ENCODE data around the gene PLXND1. TPM values are rescaled to one million over a fixed set of nuclear protein-coding genes. Genes with fewer than 3 reads are reported as not detected.

Gene PLXND1
- total RNA-seq, 2 donors from 2014 or later: 73.1 to 83.2 TPM

DNA sequence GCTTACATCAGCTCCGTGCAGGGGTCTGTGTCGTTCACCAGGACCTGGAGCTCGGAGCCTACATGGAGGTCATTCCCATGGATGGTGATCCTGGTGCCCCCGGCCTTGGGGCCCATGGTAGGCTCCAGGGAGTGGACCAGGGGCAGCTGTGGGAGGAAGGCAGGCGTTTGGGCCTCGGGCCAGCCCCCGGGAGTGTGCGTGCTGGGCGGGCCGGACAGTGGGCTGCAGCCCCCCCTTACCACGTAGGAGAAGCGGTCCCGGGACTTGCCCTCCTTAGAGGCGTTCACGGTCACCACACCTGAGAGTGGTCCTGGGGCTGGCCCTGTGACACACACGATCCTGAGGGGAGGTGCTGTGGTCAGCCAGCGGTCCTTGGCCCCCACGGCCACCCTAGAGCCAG is 33.9 kb downstream of the PLXND1 start:
- H3K27ac Mint-ChIP-seq: no peak overlapping the region
- H3K9ac ChIP-seq (ENCODE audit: extremely low read depth, low read length, poor library complexity, severe bottlenecking): no peak overlapping the region
- WGBS, 2 experiments (ENCODE audit: insufficient coverage in 1 of 2, insufficient read length in 1 of 2): 93 to 95% methylated on average over 9 to 18 of the region's 18 CpGs

DNA sequence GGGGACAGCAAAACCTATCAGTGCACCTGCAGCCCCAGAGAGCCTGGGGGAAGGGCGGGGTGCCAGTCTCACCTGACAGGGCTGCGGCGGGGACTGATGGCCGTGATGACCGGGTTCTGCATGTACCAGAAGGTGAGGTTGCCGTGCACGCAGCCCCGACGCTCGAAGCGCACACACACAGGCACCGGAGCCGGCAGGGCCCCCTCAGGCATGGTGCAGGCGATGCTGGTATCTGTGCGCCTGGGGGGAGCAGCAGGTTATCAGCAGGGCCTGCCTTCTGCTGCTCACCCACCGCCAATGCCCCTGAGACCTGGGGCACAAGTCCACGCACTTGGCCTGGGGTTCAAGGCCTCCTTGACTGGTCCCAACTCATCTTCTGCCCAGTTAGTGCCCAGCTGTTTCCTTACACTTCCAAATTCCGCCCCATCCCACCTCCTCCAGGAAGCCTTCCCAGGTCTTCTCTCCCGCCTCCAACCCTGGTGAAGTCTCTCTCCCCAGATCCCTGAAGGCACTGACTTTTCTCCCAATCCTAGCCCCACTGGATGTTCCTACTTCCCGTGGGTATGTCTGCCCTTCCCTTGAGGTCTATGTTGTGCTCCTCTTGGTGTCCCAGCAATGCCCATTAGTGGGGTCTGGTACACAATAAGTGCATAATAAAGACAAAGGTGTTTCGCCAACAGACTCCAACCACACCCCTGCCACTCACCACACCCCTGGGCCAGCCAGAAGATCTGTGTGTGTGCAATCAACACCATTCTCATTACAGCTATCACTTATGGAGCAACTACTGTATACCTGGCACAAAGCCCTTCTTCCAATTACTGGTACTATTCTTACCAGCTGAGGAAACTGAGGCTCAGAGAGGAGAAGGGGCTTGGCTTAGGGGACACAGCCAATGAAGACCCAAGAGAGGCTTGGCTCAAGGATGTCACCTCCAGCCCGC is 34.6 kb downstream of the PLXND1 start:
- no peak overlapping the region for H3K9ac ChIP-seq (ENCODE audit: extremely low read depth, low read length, poor library complexity, severe bottlenecking)
- Mint-ChIP-seq H3K27ac (no peak overlapping the region), H3K9me3 (no peaks in the 10 kb centered on the region), H3K4me1 (peaks cover 13% of the 10 kb centered on the region), H3K4me3 (no peak overlapping the region), H3K27me3 (ENCODE audit: insufficient read depth) (no peaks in the 10 kb centered on the region), H3K36me3 (ENCODE audit: low read depth) (peaks cover 8% of the 10 kb centered on the region)
- H3K27ac ChIP-seq (ENCODE audit: low read depth, low read length): no peak overlapping the region
- no peaks in the 10 kb centered on the region for H3K27me3 ChIP-seq (ENCODE audit: control insufficient read depth, insufficient read depth, low read length, poor library complexity, severe bottlenecking)
- DNase-seq: no peak
- H3K4me3 ChIP-seq (ENCODE audit: low read length): no peak overlapping the region
- H3K4me1 ChIP-seq (ENCODE audit: control insufficient read depth, insufficient read depth, low read length): peaks cover 3% of the 10 kb centered on the region
- no peaks in the 10 kb centered on the region for H3K9me3 ChIP-seq (ENCODE audit: control insufficient read depth, low read length)
- H3K36me3 ChIP-seq (ENCODE audit: control insufficient read depth, insufficient read depth, low read length): no peaks in the 10 kb centered on the region
- 91 to 94% methylated on average over 9 to 22 of the region's 22 CpGs for WGBS, 2 experiments (ENCODE audit: insufficient coverage in 1 of 2, insufficient read length in 1 of 2)
- TF ChIP-seq, protein P1, sequence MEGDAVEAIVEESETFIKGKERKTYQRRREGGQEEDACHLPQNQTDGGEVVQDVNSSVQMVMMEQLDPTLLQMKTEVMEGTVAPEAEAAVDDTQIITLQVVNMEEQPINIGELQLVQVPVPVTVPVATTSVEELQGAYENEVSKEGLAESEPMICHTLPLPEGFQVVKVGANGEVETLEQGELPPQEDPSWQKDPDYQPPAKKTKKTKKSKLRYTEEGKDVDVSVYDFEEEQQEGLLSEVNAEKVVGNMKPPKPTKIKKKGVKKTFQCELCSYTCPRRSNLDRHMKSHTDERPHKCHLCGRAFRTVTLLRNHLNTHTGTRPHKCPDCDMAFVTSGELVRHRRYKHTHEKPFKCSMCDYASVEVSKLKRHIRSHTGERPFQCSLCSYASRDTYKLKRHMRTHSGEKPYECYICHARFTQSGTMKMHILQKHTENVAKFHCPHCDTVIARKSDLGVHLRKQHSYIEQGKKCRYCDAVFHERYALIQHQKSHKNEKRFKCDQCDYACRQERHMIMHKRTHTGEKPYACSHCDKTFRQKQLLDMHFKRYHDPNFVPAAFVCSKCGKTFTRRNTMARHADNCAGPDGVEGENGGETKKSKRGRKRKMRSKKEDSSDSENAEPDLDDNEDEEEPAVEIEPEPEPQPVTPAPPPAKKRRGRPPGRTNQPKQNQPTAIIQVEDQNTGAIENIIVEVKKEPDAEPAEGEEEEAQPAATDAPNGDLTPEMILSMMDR (conservative IDR thresholded peaks at IDR 0.05): no peak

More for the DNA sequence above, 33.9 kb downstream of the PLXND1 start:
- H3K9me3 ChIP-seq (ENCODE audit: control insufficient read depth, low read length): no peaks in the 10 kb centered on the region
- Mint-ChIP-seq H3K27me3 (ENCODE audit: insufficient read depth) (no peaks in the 10 kb centered on the region), H3K9me3 (no peaks in the 10 kb centered on the region), H3K4me3 (no peak overlapping the region), H3K4me1 (peaks cover 15% of the 10 kb centered on the region), H3K36me3 (ENCODE audit: low read depth) (peaks cover 5% of the 10 kb centered on the region)
- no peak for DNase-seq
- TF ChIP-seq, protein P1 (conservative IDR thresholded peaks at IDR 0.05): no peak
- H3K36me3 ChIP-seq (ENCODE audit: control insufficient read depth, insufficient read depth, low read length): no peaks in the 10 kb centered on the region
- H3K4me1 ChIP-seq (ENCODE audit: control insufficient read depth, insufficient read depth, low read length): peaks cover 3% of the 10 kb centered on the region
- H3K27me3 ChIP-seq (ENCODE audit: control insufficient read depth, insufficient read depth, low read length, poor library complexity, severe bottlenecking): no peaks in the 10 kb centered on the region
- H3K4me3 ChIP-seq (ENCODE audit: low read length): no peak overlapping the region
- H3K27ac ChIP-seq (ENCODE audit: low read depth, low read length): no peak overlapping the region

DNA sequence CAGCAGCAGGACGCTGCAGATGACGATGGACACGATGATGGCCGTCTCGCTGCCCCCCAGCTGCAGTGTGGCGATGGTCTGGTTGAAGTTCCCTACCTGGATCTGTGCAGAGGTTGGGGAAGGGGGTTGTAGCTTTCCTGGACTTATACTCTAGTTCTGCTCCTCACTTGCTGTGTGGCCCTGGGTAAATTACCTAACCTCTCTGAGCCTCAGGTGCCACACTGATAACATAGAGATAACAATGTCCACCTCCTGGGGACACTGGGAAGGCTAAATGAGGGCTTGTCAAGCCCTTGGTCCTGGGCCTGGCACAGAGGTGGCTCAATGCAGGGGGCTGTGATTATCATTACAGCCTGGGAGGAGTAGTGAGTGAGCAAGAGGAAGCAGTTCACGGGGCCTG is 36.6 kb downstream of the PLXND1 start:
- Mint-ChIP-seq H3K4me1 (no peaks in the 10 kb centered on the region), H3K9me3 (no peaks in the 10 kb centered on the region), H3K4me3 (no peak overlapping the region), H3K27ac (peak overlapping the region; percentile 62), H3K27me3 (ENCODE audit: insufficient read depth) (no peaks in the 10 kb centered on the region), H3K36me3 (ENCODE audit: low read depth) (peaks cover 9% of the 10 kb centered on the region)
- Histone ChIP-seq H3K36me3 (ENCODE audit: control insufficient read depth, insufficient read depth, low read length) (no peaks in the 10 kb centered on the region), H3K4me3 (ENCODE audit: low read length) (no peak overlapping the region), H3K27me3 (ENCODE audit: control insufficient read depth, insufficient read depth, low read length, poor library complexity, severe bottlenecking) (no peaks in the 10 kb centered on the region), H3K4me1 (ENCODE audit: control insufficient read depth, insufficient read depth, low read length) (no peaks in the 10 kb centered on the region), H3K27ac (ENCODE audit: low read depth, low read length) (no peak overlapping the region), H3K9me3 (ENCODE audit: control insufficient read depth, low read length) (no peaks in the 10 kb centered on the region), H3K9ac (ENCODE audit: extremely low read depth, low read length, poor library complexity, severe bottlenecking) (no peak overlapping the region)
- 98 to 100% methylated on average over 3 to 7 of the region's 7 CpGs for WGBS, 2 experiments (ENCODE audit: insufficient coverage in 1 of 2, insufficient read length in 1 of 2)
- TF ChIP-seq, protein P1 (conservative IDR thresholded peaks at IDR 0.05): no peak
- no peak for DNase-seq
